Stomach (tissue), 4 donors: ENCODE measurements around the gene SLC25A33.

Experiments
- CTCF ChIP-seq, 7 experiments: fragments of 450-650 bp in 4 of 7; fragments of 200-600 bp in 3 of 7; sonication (generic) in 3 of 7; IDR thresholded peaks; one replicate each; pipeline ENCODE4 v1.5.1; 2016 to 2019; ENCODE audit warnings: antibody characterized with exemption in 7 of 7, control low read depth in 2 of 7, mild to moderate bottlenecking in 1 of 7
- EP300 ChIP-seq: sonication (generic); formaldehyde crosslinking; IDR thresholded peaks from one replicate; pipeline ENCODE4 v1.6.1; 2017; ENCODE audit warnings: antibody characterized with exemption
- POLR2A ChIP-seq, 4 donors: fragments of 450-650 bp; IDR thresholded peaks; one replicate each; pipeline ENCODE4 v1.6.1; 2016; ENCODE audit warnings: antibody characterized with exemption in 4 of 4, control low read depth in 2 of 4, mild to moderate bottlenecking in 1 of 4, moderate library complexity in 1 of 4
- POLR2AphosphoS5 ChIP-seq, 3 donors: sonication (generic); formaldehyde crosslinking; IDR thresholded peaks; one replicate each; pipeline ENCODE4 v1.6.1; 2016; ENCODE audit warnings: antibody characterized with exemption in 3 of 3

GRCh38 chr1:9549955-9550546, 10.8 kb downstream of the SLC25A33 start:
- no peak for TF ChIP-seq POLR2AphosphoS5 (IDR thresholded peaks at IDR 0.05)
- TF ChIP-seq CTCF (IDR thresholded peaks at IDR 0.05): no peak
- TF ChIP-seq POLR2A (IDR thresholded peaks at IDR 0.05): no peak
- no peak for TF ChIP-seq EP300
